Activated B cell treated with CpG ODN at 0.5 μM for 24 hours (primary cell): ENCODE measurements around the gene TNFRSF1A. TPM values are rescaled to one million over a fixed set of nuclear protein-coding genes. Genes with fewer than 3 reads are reported as not detected.

ENCODE experiments used
- ATAC-seq: fragments of 200-7000 bp; cut with Tn5 transposase; one replicate; pipeline ENCODE4 v1.10.0; 2021; ENCODE audit warnings: low read depth, mild to moderate bottlenecking, moderate library complexity
- CTCF ChIA-PET: fragments of 350-600 bp; sonication (Branson Sonifier 250); formaldehyde crosslinking; loops from one replicate; lab custom pipeline; 2021; ENCODE audit warnings: antibody characterized with exemption; lab: Charles Lee
- POLR2A ChIA-PET: fragments of 350-600 bp; sonication (Branson Sonifier 250); formaldehyde crosslinking; loops from one replicate; lab custom pipeline; 2021; ENCODE audit warnings: antibody characterized with exemption; lab: Charles Lee
- DNase-seq: peaks from one replicate; pipeline ENCODE4 v3.0.0; 2022
- H3K27ac Mint-ChIP-seq: one replicate; pipeline ENCODE4 v1.8.0; 2020; ENCODE audit warnings: mixed read lengths
- H3K27me3 Mint-ChIP-seq: one replicate; pipeline ENCODE4 v1.8.0; 2021; ENCODE audit warnings: mixed read lengths
- H3K36me3 Mint-ChIP-seq: one replicate; pipeline ENCODE4 v1.8.0; 2021; ENCODE audit warnings: low read depth, mixed read lengths
- H3K4me1 Mint-ChIP-seq: one replicate; pipeline ENCODE4 v1.8.0; 2021; ENCODE audit warnings: mixed read lengths
- H3K4me3 Mint-ChIP-seq: one replicate; pipeline ENCODE4 v1.8.0; 2020; ENCODE audit warnings: mild to moderate bottlenecking, mixed read lengths
- H3K9me3 Mint-ChIP-seq: one replicate; pipeline ENCODE4 v1.8.0; 2020; ENCODE audit warnings: mixed read lengths
- CTCF ChIP-seq: fragments of 200-600 bp; IDR thresholded peaks from one replicate; pipeline ENCODE4 v1.8.0; 2022; ENCODE audit warnings: antibody characterized with exemption, mild to moderate bottlenecking
- intact Hi-C: fragments of 100-400 bp; cut with micrococcal nuclease; formaldehyde crosslinking; loops from one replicate; pipeline ENCODE4 v1.15.1; 2024
- total RNA-seq: library from RNA; stranded (reverse); gene quantifications from 2 replicates; pipeline ENCODE4 v1.2.3, GENCODE V29; 2022

Gene TNFRSF1A
- total RNA-seq, 1 donor from 2014 or later, result not detected

- intact Hi-C loops, result loop anchor here (5.0 kb wide), 1 partner anchor 129 kb away; no protein-coding TSS in a partner anchor
- ChIA-PET CTCF (no interaction called here), POLR2A (no interaction called here)
- no peaks in the 10 kb centered on the region for H3K9me3 Mint-ChIP-seq
- peaks cover 10% of the 10 kb centered on the region for H3K4me1 Mint-ChIP-seq
- DNase-seq (no peak), ATAC-seq (no peak)
- H3K4me3 Mint-ChIP-seq, result no peak overlapping the region
- H3K27ac Mint-ChIP-seq, result no peak overlapping the region
- no peaks in the 10 kb centered on the region for H3K36me3 Mint-ChIP-seq
- peaks cover 46% of the 10 kb centered on the region for H3K27me3 Mint-ChIP-seq
- TF ChIP-seq CTCF, result no peak
Observed at GRCh38 chr12:6337958-6338433, 3.9 kb downstream of the TNFRSF1A start.

GRCh38 chr12:6336889-6337853 is 4.7 kb downstream of the TNFRSF1A start:
- H3K9me3 Mint-ChIP-seq, result no peaks in the 10 kb centered on the region
- intact Hi-C loops, result loop anchor here (1.0 to 5.0 kb wide), 2 partner anchors 86 to 130 kb away; no protein-coding TSS in a partner anchor
- no peak overlapping the region for H3K27ac Mint-ChIP-seq
- POLR2A ChIA-PET, result interaction anchor here (1.0 kb wide), 1 partner anchor 387 kb away, joined by 3 read pairs; the partner anchor contains the start of gene COPS7A
- no peak overlapping the region for H3K4me3 Mint-ChIP-seq
- H3K4me1 Mint-ChIP-seq, result peaks cover 6% of the 10 kb centered on the region
- no peak for ATAC-seq
- no peak for DNase-seq
- no peak for TF ChIP-seq CTCF
- no peaks in the 10 kb centered on the region for H3K36me3 Mint-ChIP-seq
- CTCF ChIA-PET, result no interaction called here
- peaks cover 45% of the 10 kb centered on the region for H3K27me3 Mint-ChIP-seq

GRCh38 chr12:6336079-6336888 is 5.6 kb downstream of the TNFRSF1A start:
- DNase-seq (no peak), ATAC-seq (no peak)
- no peaks in the 10 kb centered on the region for H3K9me3 Mint-ChIP-seq
- H3K4me1 Mint-ChIP-seq, result no peaks in the 10 kb centered on the region
- POLR2A ChIA-PET, result interaction anchor here (0.6 to 1.0 kb wide), 2 partner anchors 198 to 388 kb away, joined by 3 to 4 read pairs; partner anchors contain the start of genes COPS7A and GAPDH
- H3K27me3 Mint-ChIP-seq, result peaks cover 43% of the 10 kb centered on the region
- no peaks in the 10 kb centered on the region for H3K36me3 Mint-ChIP-seq
- CTCF ChIA-PET, result interaction anchor here (1.2 kb wide), 1 partner anchor 52 kb away, joined by 4 read pairs; no protein-coding TSS in a partner anchor
- no peak overlapping the region for H3K27ac Mint-ChIP-seq
- intact Hi-C loops, result loop anchor here (1.0 to 5.0 kb wide), 2 partner anchors 87 to 131 kb away; no protein-coding TSS in a partner anchor
- H3K4me3 Mint-ChIP-seq, result peak overlapping the region; percentile 29
- TF ChIP-seq CTCF, result no peak

- Mint-ChIP-seq H3K27ac (no peak overlapping the region), H3K4me1 (peaks cover 5% of the 10 kb centered on the region), H3K4me3 (peak overlapping the region; percentile 29), H3K27me3 (peaks cover 44% of the 10 kb centered on the region), H3K36me3 (no peaks in the 10 kb centered on the region), H3K9me3 (no peaks in the 10 kb centered on the region)
- ChIA-PET POLR2A (interaction anchor here (0.6 to 1.0 kb wide), 2 partner anchors 198 to 388 kb away, joined by 3 to 4 read pairs; partner anchors contain the start of genes COPS7A and GAPDH), CTCF (interaction anchor here (1.2 kb wide), 1 partner anchor 52 kb away, joined by 4 read pairs; no protein-coding TSS in a partner anchor)
- ATAC-seq (peak; percentile 83), DNase-seq (no peak)
- TF ChIP-seq CTCF, result no peak
- intact Hi-C loops, result loop anchor here (1.0 to 5.0 kb wide), 3 partner anchors 88 to 203 kb away; no protein-coding TSS in a partner anchor
Observed at GRCh38 chr12:6335451-6336078, 6.3 kb downstream of the TNFRSF1A start.
